Measurements from ENCODE around the gene PIGS.
A peak's percentile ranks its signal among the peaks of the same experiment; 100 is the strongest.

The PIGS gene

DNA sequence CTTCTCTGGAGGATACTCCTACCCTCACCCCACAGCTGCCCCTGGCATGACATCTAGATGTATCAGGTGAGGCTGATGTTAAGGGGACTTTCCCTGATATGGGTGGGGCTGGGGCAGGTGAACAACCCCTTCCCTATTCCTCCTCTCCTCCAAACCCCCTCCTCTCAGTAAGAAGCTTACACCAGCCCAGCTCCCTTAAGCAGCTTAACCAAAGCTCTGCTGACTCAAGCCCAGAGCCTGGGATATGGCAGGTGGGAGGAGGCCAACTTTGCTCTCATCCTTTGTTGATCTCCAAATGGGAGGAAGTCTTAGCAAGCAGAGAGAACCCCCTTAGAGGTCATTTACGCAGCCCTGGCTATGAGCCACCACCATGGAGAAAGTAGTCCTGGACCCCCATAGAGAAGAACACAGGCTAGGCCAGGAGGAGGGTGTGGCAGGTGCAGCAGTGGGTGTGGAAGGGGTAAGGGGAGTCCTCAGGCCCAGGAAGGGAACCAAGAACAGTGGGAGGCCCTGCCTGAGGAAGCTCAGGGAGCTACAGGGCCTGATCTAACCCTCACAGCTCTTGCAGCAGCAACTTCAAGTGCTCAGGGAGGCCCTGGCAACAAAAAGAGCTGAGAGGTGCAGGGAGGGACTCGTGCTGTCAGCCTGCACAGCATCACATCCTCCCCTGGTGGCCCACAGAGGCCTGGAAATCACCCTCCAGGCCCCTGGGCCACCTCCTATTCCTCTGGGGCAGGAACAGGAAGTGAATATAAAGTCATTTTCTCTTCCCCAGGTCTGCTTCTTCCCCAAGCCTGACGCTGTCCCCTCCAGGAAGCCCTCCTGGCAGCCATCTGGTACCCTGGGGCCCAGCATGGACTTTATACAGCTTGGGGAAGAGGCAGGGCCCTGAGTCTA, 21.8 kb downstream of the PIGS start:
- DNase-seq = no peak

- DNase-seq = no peak
Observed at GRCh38 chr17:28548417-28549130, 22.8 kb downstream of the PIGS start.

DNA sequence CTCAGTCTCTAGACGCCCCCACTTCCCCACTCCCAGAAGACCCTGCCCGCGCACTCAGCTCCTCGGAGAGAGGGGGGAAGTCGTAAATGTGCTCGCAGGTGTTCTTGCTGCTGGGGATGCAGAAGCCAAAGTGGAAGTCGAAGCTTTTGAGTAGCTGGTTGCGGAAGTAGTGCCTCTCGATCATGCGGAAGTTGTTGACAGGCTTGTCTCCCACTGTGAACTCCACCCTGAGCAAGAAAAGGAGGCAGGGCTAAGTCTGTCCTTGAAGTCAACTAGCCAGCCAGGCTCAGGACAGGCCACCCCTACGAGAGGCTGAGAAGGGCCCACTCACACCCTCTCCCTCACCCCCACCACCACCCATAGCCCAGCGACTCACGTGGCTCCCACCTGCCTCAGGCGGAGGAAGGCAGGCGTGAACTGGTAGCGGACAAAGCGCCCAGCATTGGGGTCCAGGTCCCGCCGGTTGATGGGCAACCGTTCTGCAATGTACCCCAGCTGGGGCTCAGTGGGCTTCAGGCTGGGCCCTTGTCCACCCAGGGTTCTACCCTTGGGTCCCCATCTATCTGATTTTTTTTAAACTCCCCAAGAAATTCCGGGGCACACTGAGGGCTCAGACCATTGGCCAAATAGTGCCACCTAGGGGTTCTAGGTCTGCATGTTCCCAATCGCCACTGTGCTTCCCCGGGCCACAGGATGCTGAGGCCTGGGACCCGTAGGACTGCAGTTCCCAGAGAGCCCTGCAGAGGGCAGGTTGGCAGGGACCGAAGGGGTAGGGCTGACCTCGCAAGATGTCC, 23.5 kb downstream of the PIGS start:
- peak in 1 of 2 experiments; percentile 10 for DNase-seq

GRCh38 chr17:28547096-28547622, 24.2 kb downstream of the PIGS start:
- no peak for DNase-seq

DNA sequence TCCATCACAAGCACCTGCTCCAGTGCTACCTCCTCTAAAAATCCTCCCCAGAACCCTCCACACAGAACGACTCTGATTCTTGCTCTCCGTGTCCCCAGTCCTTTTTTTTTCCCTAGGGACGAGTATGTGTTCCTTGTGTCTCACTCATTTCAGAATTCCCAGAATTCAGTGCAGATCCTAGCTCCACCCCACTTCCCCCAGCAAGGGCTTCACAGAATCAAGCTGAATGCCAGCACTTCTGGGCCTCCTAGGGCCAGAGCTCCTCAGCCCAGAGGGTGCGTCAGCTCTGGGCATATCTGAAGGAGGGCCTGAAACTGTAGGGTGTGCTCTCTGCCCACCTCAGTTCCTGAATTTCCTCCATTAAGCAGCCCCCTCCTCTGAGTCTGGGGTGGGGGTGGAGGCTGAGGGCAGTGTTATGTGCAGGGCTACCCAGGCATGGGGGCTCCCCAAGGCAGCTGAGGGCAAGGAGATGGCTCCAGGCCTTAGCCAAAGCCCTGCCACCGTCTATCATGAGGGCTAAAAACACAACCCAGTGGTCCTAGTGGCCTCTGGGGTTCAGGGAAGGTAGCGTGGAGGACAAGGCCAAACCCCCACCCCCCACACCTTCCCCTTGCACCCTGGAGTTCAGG, 25.4 kb downstream of the PIGS start:
- no peak for DNase-seq

- DNase-seq = no peak
Observed at GRCh38 chr17:28545141-28545503, 26.2 kb downstream of the PIGS start.

DNA sequence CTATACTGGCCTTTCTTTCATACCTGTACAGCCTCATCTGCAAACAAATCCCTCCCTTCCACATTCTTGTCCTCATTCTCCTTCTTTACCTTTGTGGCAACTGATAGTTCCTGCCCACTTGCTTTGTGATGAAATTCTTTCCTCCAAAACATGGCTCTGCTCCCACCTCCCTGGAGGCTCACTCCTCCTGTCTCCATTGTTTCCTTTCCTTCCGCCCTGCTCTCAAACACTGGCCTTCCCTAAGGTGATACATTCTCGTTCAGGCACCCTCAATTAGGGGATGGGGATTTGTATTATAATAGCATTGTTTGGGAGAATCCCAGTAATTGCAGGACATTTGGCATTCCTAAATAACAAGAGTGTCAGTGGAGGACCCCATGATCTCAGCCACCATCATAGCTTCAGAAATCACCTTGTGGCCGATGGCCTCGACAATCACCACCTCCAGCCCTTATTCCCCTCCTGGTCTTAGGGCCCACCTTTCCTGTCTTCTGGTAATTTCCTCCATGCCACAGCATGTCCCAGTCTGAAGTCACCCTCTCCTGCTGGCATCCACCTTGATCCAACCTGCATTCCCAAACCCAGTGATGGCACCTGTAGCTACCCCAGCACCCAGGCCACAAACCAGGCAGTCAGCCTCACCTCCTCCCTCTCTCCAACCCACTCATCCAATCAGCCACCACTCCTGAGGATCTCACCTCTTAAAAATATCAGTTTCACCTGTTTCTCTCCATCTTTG, 26.8 kb downstream of the PIGS start:
- DNase-seq = no peak

DNA sequence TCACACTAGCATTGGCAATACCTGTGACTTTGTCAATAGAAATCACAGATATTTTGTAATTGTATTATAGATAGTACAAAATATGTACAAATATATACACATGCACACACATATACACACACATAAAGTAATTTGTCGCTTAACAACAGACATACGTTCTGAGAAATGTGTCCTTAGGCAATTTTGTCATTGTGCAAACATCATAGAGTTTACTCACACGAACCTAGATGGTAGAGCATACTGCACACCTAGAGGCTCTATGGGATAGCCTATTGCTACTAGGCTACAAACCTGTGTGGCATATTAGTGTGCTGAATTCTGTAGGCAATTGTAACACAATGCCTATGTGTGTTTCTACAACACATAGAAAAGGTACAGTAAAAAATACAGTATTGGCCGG, 29.9 kb downstream of the PIGS start:
- no peak for DNase-seq

DNA sequence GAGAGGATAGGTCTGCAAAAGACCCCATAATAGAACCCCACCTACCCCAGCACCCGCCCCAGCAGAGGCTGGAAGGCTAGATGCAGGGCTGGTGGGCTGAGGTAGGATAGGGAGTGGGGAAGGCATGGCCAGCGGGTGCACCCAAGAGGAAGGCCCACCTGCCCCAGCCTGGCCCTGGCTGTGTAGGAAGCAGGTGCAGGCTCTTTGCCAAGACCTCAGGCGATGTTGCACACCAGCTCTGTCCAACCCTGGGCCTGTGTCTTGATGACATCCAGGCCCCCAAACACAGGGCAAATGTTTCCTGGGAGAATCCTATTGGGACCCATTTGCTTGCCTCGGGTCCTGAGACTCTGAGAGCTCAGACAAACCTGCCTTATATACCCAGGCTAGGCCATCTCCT, 31.1 kb downstream of the PIGS start:
- DNase-seq = no peak

GRCh38 chr17:28538296-28538895, 32.9 kb downstream of the PIGS start:
- no peak for DNase-seq

- DNase-seq = no peak
Observed at GRCh38 chr17:28537219-28537610, 34.1 kb downstream of the PIGS start.

DNA sequence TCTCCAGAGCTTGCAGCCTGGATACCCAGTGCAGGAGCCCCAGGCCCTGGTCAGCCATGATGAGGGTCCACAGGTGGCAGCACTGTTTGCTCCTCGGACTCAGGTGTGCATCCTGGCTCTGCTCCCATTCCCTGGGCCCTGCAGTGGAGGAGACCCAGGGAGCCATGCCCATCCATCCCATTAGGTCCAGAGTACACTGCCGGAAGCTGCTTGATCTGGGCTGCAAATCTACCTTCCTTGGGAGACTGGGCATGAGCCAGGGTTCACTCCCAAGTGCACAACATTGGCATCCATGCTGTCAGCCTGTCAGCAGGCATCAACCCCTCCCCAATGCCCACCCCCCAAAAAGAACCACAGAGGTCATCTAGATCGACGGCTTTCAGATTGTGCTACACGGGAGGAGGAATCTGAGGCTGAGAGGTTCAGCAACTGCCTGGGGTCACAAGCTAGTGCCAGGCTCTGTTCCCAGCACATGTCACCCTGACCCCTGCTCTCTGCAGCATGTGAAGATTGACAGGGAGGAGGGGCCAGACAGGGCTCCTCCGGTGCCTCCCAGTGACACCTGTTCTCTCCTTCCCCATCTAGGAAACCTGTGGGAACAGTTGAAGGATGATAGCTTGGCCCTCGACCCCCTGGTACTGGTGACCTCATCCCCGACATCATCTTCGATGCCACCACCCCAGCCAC, 34.6 kb downstream of the PIGS start:
- DNase-seq = no peak

GRCh38 chr17:28534740-28535375, 36.5 kb downstream of the PIGS start:
- DNase-seq = no peak

- DNase-seq = no peak
Observed at GRCh38 chr17:28533091-28533807, 38.1 kb downstream of the PIGS start.

GRCh38 chr17:28532050-28532960, 39.0 kb downstream of the PIGS start:
- no peak for DNase-seq

GRCh38 chr17:28530926-28531325, 40.4 kb downstream of the PIGS start:
- no peak for DNase-seq

DNA sequence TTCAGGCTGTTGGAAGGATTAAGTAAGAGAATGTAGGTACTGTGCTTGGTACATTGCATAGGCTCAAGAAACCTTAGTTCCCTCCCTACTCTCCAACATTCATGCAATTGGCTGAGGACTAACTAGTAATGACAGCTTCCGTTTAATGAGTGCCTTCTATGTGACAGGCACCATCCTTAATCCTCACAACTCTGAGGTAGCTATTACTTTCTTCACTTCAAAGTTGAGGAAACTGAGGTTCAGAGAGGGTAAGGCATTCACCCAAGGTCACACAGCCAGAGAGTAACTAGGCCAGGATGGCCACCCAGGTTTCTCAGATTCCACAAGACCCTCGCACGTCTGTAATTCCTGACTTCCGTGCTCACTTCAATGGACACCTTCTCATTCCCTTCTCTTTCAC, 41.1 kb downstream of the PIGS start:
- no peak for DNase-seq

GRCh38 chr17:28529013-28529400, 42.3 kb downstream of the PIGS start:
- DNase-seq = no peak
